Coronary artery (tissue), 2 donors: ENCODE measurements around the gene KATNAL1.

ENCODE experiments used
- DNase-seq: peaks from one replicate; pipeline ENCODE4 v3.0.0-alpha.2; 2017; ENCODE audit warnings: low spot score
- H3K27ac ChIP-seq, 2 donors: fragments of 200-600 bp; sonication (generic); one replicate each; pipeline ENCODE4 v1.5.1; 2016 to 2019
- H3K4me3 ChIP-seq: fragments of 200-600 bp; sonication (generic); 2 replicates; pipeline ENCODE4 v1.5.1; 2016; ENCODE audit warnings: mild to moderate bottlenecking, moderate library complexity
- TF ChIP-seq, protein P1 (sequence below): fragments of 200-600 bp; sonication (generic); IDR thresholded peaks from one replicate; pipeline ENCODE4 v1.5.1; 2019; ENCODE audit warnings: antibody characterized with exemption

The KATNAL1 gene

DNA sequence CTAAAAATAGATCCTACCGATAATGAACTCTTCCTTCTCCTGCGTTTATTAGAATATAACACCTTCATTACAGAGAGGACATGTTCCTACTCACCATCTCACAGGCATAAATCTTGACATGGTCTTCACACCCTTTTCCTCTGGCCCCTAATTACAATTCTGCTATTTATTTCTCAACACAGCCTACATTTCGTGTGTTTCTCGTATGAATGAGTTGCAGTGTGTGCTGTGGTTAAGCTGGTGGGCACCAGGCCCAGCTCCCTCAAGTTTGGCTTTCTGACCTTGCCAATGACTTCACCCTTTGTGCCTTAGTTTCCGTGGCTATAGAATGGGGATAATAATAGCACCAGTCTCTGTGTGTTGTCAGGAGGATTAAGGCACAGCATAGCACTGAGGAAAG lies 12.3 kb upstream of the KATNAL1 start:
- Histone ChIP-seq H3K27ac (no peak overlapping the region), H3K4me3 (no peak overlapping the region)
- TF ChIP-seq, protein P1, sequence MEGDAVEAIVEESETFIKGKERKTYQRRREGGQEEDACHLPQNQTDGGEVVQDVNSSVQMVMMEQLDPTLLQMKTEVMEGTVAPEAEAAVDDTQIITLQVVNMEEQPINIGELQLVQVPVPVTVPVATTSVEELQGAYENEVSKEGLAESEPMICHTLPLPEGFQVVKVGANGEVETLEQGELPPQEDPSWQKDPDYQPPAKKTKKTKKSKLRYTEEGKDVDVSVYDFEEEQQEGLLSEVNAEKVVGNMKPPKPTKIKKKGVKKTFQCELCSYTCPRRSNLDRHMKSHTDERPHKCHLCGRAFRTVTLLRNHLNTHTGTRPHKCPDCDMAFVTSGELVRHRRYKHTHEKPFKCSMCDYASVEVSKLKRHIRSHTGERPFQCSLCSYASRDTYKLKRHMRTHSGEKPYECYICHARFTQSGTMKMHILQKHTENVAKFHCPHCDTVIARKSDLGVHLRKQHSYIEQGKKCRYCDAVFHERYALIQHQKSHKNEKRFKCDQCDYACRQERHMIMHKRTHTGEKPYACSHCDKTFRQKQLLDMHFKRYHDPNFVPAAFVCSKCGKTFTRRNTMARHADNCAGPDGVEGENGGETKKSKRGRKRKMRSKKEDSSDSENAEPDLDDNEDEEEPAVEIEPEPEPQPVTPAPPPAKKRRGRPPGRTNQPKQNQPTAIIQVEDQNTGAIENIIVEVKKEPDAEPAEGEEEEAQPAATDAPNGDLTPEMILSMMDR, result no peak
- DNase-seq, result no peak

DNA sequence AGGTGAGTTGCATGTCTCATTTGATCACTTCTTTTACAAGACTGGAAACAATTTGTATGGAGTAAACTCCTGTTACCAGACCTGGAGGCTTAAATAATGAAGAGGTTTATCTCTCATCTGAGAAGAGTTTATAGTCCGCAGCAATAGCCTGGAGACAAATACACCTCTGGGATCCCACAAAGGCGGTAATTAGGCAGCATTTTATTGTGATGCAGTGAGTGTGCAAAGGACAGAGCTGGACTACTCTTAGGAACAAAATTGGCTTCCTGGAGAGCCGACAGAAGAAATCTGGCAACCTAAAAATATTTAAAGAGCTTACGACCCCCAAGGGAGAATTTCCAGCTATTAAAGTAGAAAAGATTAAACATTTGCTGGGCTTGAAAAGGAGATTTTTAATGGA lies 11.8 kb upstream of the KATNAL1 start:
- no peak overlapping the region for H3K27ac ChIP-seq
- H3K4me3 ChIP-seq, result no peak overlapping the region
- DNase-seq, result no peak
- TF ChIP-seq, protein P1, result no peak

GRCh38 chr13:30318026-30318425 lies 10.7 kb upstream of the KATNAL1 start:
- no peak for DNase-seq
- Histone ChIP-seq H3K4me3 (no peak overlapping the region), H3K27ac (no peak overlapping the region)
- TF ChIP-seq, protein P1, result no peak

DNA sequence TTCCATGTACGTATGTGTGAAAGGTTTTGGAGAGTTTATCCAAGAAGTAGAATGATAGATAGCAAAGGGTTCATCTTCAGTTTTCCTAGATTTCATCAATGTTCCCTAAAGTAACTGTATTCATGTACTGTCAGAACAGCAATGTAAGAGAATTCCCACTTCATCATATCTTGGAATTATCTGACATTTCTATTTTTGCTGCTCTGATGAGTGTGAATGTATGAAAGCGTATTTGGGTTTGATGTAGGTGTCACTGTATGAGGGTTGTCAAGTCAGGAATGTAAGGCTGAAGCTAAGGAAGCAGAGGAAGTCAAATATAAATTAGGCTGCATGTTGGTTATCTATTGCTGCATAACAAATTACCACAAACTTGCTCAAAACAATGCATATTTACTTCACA lies 7.2 kb upstream of the KATNAL1 start:
- no peak overlapping the region for H3K4me3 ChIP-seq
- no peak for DNase-seq
- H3K27ac ChIP-seq, result no peak overlapping the region
- TF ChIP-seq, protein P1, result no peak

- no peak overlapping the region for H3K27ac ChIP-seq
- DNase-seq, result no peak
- H3K4me3 ChIP-seq, result no peak overlapping the region
- TF ChIP-seq, protein P1, result no peak
These were observed 6.7 kb upstream of the KATNAL1 start for GRCh38 chr13:30314069-30314468.

- no peak overlapping the region for H3K4me3 ChIP-seq
- DNase-seq, result no peak
- TF ChIP-seq, protein P1, result no peak
- H3K27ac ChIP-seq, result no peak overlapping the region
These were observed 6.0 kb upstream of the KATNAL1 start for GRCh38 chr13:30313311-30313710.

GRCh38 chr13:30312904-30313303 lies 5.6 kb upstream of the KATNAL1 start:
- H3K4me3 ChIP-seq, result no peak overlapping the region
- DNase-seq, result no peak
- no peak overlapping the region for H3K27ac ChIP-seq
- TF ChIP-seq, protein P1, result no peak
